ENCODE data around the gene SPTLC3. TPM values are rescaled to one million over a fixed set of nuclear protein-coding genes. Genes with fewer than 3 reads are reported as not detected.

SPTLC3 gene
- polyA plus RNA-seq, 3 donors = 0.01 TPM; not detected in 2

DNA sequence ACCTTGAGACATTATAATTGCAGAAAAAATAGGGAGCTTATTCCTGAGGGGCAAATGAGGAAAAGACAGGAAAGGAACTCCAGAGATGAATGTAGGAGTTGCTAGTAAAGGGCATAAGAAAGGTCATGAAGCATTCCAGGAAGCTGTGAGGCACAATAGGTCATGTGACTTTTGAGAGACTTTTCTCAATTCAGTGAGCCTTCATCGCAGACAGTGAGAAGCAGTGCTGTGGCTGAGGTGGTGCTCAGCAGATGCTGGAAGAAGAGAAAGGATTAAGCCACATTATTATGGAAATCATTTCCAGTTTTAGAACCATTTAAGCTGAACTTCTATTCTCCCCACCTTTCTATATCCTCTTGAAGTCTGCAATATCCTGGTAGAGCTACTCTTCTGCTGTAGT is 4.1 kb downstream of the SPTLC3 start:
- Histone ChIP-seq H3K4me2 (replicated peaks; ENCODE audit: extremely low read depth, low read length, poor library complexity, severe bottlenecking) (no peak overlapping the region), H3K79me2 (ENCODE audit: insufficient read depth, low read length) (no peaks in the 10 kb centered on the region), H3K27ac (ENCODE audit: low read depth in 1 of 2, low read length in 2 of 2) (no peak overlapping the region), H3K36me3 (replicated peaks in 1 of 2; ENCODE audit: control insufficient read depth in 1 of 2, insufficient read depth in 2 of 2, low read length in 2 of 2) (no peaks in the 10 kb centered on the region), H2AFZ (ENCODE audit: insufficient read depth, low read depth, low read length, poor library complexity, severe bottlenecking) (no peak overlapping the region), H3K4me3 (replicated peaks in 1 of 3; ENCODE audit: low read depth in 2 of 3, low read length in 3 of 3) (no peak overlapping the region), H3K9ac (ENCODE audit: insufficient read depth, low read length, poor library complexity, severe bottlenecking) (no peak overlapping the region), H3K27me3 (ENCODE audit: control insufficient read depth in 2 of 2, insufficient read depth in 2 of 2, low read length in 2 of 2) (peaks cover 0 to 4% of the 10 kb centered on the region in 2 donors), H4K20me1 (ENCODE audit: insufficient read depth, low read length) (no peaks in the 10 kb centered on the region), H3K9me3 (replicated peaks in 1 of 2; ENCODE audit: control insufficient read depth in 1 of 2, insufficient read depth in 1 of 2, low read length in 2 of 2) (no peaks in the 10 kb centered on the region), H3K4me1 (ENCODE audit: control insufficient read depth in 1 of 2, insufficient read depth in 2 of 2, low read length in 2 of 2) (peaks cover 17 to 19% of the 10 kb centered on the region in 2 donors)
- TF ChIP-seq, protein P1, sequence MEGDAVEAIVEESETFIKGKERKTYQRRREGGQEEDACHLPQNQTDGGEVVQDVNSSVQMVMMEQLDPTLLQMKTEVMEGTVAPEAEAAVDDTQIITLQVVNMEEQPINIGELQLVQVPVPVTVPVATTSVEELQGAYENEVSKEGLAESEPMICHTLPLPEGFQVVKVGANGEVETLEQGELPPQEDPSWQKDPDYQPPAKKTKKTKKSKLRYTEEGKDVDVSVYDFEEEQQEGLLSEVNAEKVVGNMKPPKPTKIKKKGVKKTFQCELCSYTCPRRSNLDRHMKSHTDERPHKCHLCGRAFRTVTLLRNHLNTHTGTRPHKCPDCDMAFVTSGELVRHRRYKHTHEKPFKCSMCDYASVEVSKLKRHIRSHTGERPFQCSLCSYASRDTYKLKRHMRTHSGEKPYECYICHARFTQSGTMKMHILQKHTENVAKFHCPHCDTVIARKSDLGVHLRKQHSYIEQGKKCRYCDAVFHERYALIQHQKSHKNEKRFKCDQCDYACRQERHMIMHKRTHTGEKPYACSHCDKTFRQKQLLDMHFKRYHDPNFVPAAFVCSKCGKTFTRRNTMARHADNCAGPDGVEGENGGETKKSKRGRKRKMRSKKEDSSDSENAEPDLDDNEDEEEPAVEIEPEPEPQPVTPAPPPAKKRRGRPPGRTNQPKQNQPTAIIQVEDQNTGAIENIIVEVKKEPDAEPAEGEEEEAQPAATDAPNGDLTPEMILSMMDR (IDR thresholded peaks at IDR 0.05) = no peak
- H3K27me3 Mint-ChIP-seq (ENCODE audit: low read depth in 3 of 3) = peaks cover 0 to 3% (median 3%) of the 10 kb centered on the region in 3 donors
- peaks cover 20% of the 10 kb centered on the region for H3K4me1 Mint-ChIP-seq
- no CpG with 5 or more reads among the region's 1 CpG for WGBS (ENCODE audit: insufficient coverage)
- DNase-seq = no peak
- intact Hi-C loops (cut with micrococcal nuclease) = no loop called here
- no peaks in the 10 kb centered on the region for H3K36me3 Mint-ChIP-seq
- peaks cover 0 to 1% (median 0%) of the 10 kb centered on the region in 7 donors for H3K9me3 Mint-ChIP-seq
- no peak overlapping the region for H3K27ac Mint-ChIP-seq
- no peak overlapping the region for H3K4me3 Mint-ChIP-seq

DNA sequence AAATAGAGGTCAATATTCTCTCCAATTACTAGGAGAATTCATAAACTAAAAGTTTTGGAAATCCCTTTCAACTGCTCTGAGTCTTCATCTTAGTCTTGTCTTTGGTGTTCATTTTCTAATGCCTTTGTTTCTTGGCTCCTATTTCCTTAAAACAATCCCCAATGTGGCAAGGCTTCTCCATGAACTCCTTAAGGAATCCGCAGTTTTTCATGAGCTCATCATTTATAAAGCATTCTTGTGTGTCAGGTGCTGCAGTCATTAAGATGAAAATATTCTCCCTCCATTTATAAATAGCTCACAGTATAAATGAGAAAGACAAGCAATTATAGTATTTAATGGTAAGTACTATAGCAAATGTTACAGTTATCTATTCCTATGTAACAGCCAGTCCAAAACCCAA is 4.6 kb downstream of the SPTLC3 start:
- H4K20me1 ChIP-seq (ENCODE audit: insufficient read depth, low read length) = no peaks in the 10 kb centered on the region

More for the DNA sequence above, 4.6 kb downstream of the SPTLC3 start:
- H3K9me3 ChIP-seq (replicated peaks in 1 of 2; ENCODE audit: control insufficient read depth in 1 of 2, insufficient read depth in 1 of 2, low read length in 2 of 2) = no peaks in the 10 kb centered on the region
- Mint-ChIP-seq H3K4me1 (peaks cover 20% of the 10 kb centered on the region), H3K27me3 (ENCODE audit: low read depth in 3 of 3) (peaks cover 0 to 3% (median 3%) of the 10 kb centered on the region in 3 donors), H3K36me3 (no peaks in the 10 kb centered on the region), H3K27ac (no peak overlapping the region), H3K9me3 (peaks cover 0 to 1% (median 0%) of the 10 kb centered on the region in 7 donors), H3K4me3 (no peak overlapping the region)
- H3K36me3 ChIP-seq (replicated peaks in 1 of 2; ENCODE audit: control insufficient read depth in 1 of 2, insufficient read depth in 2 of 2, low read length in 2 of 2) = no peaks in the 10 kb centered on the region
- H3K9ac ChIP-seq (ENCODE audit: insufficient read depth, low read length, poor library complexity, severe bottlenecking) = no peak overlapping the region
- no peaks in the 10 kb centered on the region for H3K79me2 ChIP-seq (ENCODE audit: insufficient read depth, low read length)
- peaks cover 17 to 19% of the 10 kb centered on the region in 2 donors for H3K4me1 ChIP-seq (ENCODE audit: control insufficient read depth in 1 of 2, insufficient read depth in 2 of 2, low read length in 2 of 2)
- no peak overlapping the region for H2AFZ ChIP-seq (ENCODE audit: insufficient read depth, low read depth, low read length, poor library complexity, severe bottlenecking)
- no CpG with 5 or more reads among the region's 1 CpG for WGBS (ENCODE audit: insufficient coverage)
- H3K4me2 ChIP-seq (replicated peaks; ENCODE audit: extremely low read depth, low read length, poor library complexity, severe bottlenecking) = no peak overlapping the region
- TF ChIP-seq, protein P1 (IDR thresholded peaks at IDR 0.05) = no peak
- intact Hi-C loops (cut with micrococcal nuclease) = no loop called here
- no peak for DNase-seq
- no peak overlapping the region for H3K27ac ChIP-seq (ENCODE audit: low read depth in 1 of 2, low read length in 2 of 2)
- H3K4me3 ChIP-seq (replicated peaks in 1 of 3; ENCODE audit: low read depth in 2 of 3, low read length in 3 of 3) = no peak overlapping the region
- H3K27me3 ChIP-seq (ENCODE audit: control insufficient read depth in 2 of 2, insufficient read depth in 2 of 2, low read length in 2 of 2) = peaks cover 0 to 3% of the 10 kb centered on the region in 2 donors

All from CD14-positive monocyte (primary cell).